ENCODE results near the gene SLC7A7. TPM values are rescaled to one million over a fixed set of nuclear protein-coding genes. Genes with fewer than 3 reads are reported as not detected.

The SLC7A7 gene
- total and polyA plus RNA-seq, 10 of the 15 experiments (the other 5 are each of a cell fraction or from before 2014, with no cell fraction given) = 27.8 to 79.2 (median 50.8) TPM

- BruUV-seq (replicated peaks) = TSS peak; percentile 75
- peak overlapping the region; percentile 74; the same call in 1 of the 2 replicates for H3K4me3 ChIP-seq
These were observed 6.9 kb upstream of the SLC7A7 start for GRCh38 chr14:22822016-22822570.

GRCh38 chr14:22821193-22822015, 6.2 kb upstream of the SLC7A7 start:
- ChIA-PET POLR2A (interaction anchor here (0.5 to 1.3 kb wide), 3 partner anchors 9 to 31 kb away, joined by 3 to 5 read pairs (median 3); no protein-coding TSS in a partner anchor), CTCF (interaction anchor here (0.9 to 15.1 kb wide), 11 partner anchors 10 to 251 kb away, joined by 3 to 324 read pairs (median 4); no protein-coding TSS in a partner anchor), RAD21 (ENCODE audit: unreplicated experiment) (interaction anchor here (1.0 to 5.3 kb wide), 6 partner anchors 9 to 42 kb away, joined by 3 to 130 read pairs (median 20); no protein-coding TSS in a partner anchor), SMC1A (ENCODE audit: uncharacterized antibody, unreplicated experiment) (interaction anchor here (0.6 to 7.6 kb wide), 9 partner anchors 13 to 251 kb away, joined by 3 to 104 read pairs (median 4); no protein-coding TSS in a partner anchor)
- WGBS (ENCODE audit: insufficient coverage, insufficient replicate concordance, low lambda C conversion rate, missing lambda C conversion rate) = 94% methylated on average over 23 of the region's 24 CpGs
- Histone ChIP-seq H3K9ac (ENCODE audit: control insufficient read depth, insufficient read depth, low read length) (no peak overlapping the region), H3K4me1 (ENCODE audit: control insufficient read depth, insufficient read depth, low read length) (peaks cover 34% of the 10 kb centered on the region), H3K27ac (ENCODE audit: control insufficient read depth, insufficient read depth) (no peak overlapping the region), H3K4me3 (no peak overlapping the region), H3K36me3 (ENCODE audit: control insufficient read depth in 2 of 2, insufficient read depth in 2 of 2, low read length in 1 of 2) (no peaks in the 10 kb centered on the region), H3K27me3 (replicated peaks in 1 of 2; ENCODE audit: control insufficient read depth in 2 of 2, insufficient read depth in 2 of 2, low read length in 1 of 2) (no peaks in the 10 kb centered on the region), H3K9me3 (replicated peaks; ENCODE audit: control insufficient read depth, insufficient read depth, low read length) (no peaks in the 10 kb centered on the region), H4K20me1 (ENCODE audit: control insufficient read depth, insufficient read depth) (no peaks in the 10 kb centered on the region), H3K79me2 (ENCODE audit: control insufficient read depth, insufficient read depth, low read length) (no peaks in the 10 kb centered on the region), H2AFZ (ENCODE audit: control insufficient read depth, low read depth, low read length) (no peak overlapping the region), H3K4me2 (ENCODE audit: control insufficient read depth, insufficient read depth) (no peak overlapping the region)
- ATAC-seq = no peak
- intact Hi-C loops (cut with micrococcal nuclease; ENCODE audit: unreplicated experiment) (loop anchor here (1.0 kb wide), 1 partner anchor 10 kb away; no protein-coding TSS in a partner anchor), in situ Hi-C loops (cut with MboI) (no loop called here)
- FAIRE-seq = no peak
- TF ChIP-seq ZNF274 (IDR thresholded peaks at IDR 0.05; ENCODE audit: insufficient read depth, insufficient read length) = no peak
- TF ChIP-seq NFXL1 (IDR thresholded peaks at IDR 0.05; ENCODE audit: borderline replicate concordance) = no peak
- TF ChIP-seq NR2C1 (IDR thresholded peaks at IDR 0.05) = no peak
- TF ChIP-seq CREM (IDR thresholded peaks at IDR 0.05; ENCODE audit: low read depth) = no peak
- no peak for TF ChIP-seq RCOR1 (conservative IDR thresholded peaks at IDR 0.05; ENCODE audit: low read depth, low read length)
- TF ChIP-seq SPI1 (IDR thresholded peaks at IDR 0.05; ENCODE audit: borderline replicate concordance, insufficient read depth, low read depth, low read length) = no peak
- DNase-seq (ENCODE audit: low read depth, low spot score) = no peak
- BruUV-seq (replicated peaks) = no TSS peak

More at GRCh38 chr14:22822016-22822570, 6.9 kb upstream of the SLC7A7 start:
- POLR2A ChIA-PET = interaction anchor here (0.5 to 2.0 kb wide), 7 partner anchors 8 to 32 kb away, joined by 3 to 11 read pairs (median 3); no protein-coding TSS in a partner anchor
- intact Hi-C loops (cut with micrococcal nuclease; ENCODE audit: unreplicated experiment) = loop anchor here (1.0 kb wide), 1 partner anchor 11 kb away; no protein-coding TSS in a partner anchor
- no peaks in the 10 kb centered on the region for H3K9me3 ChIP-seq (replicated peaks; ENCODE audit: control insufficient read depth, insufficient read depth, low read length)
- WGBS (ENCODE audit: insufficient coverage, insufficient replicate concordance, low lambda C conversion rate, missing lambda C conversion rate) = 45% methylated on average over 19 of the region's 32 CpGs
- TF ChIP-seq SIN3A (IDR thresholded peaks at IDR 0.05; ENCODE audit: low read depth, low read length) (no peak), SMARCA5 (IDR thresholded peaks at IDR 0.05) (0 out of 2 replicates have a peak, but pooled peaks have one; percentile 7)
- no peaks in the 10 kb centered on the region for H3K27me3 ChIP-seq (replicated peaks in 1 of 2; ENCODE audit: control insufficient read depth in 2 of 2, insufficient read depth in 2 of 2, low read length in 1 of 2)
- H3K36me3 ChIP-seq (ENCODE audit: control insufficient read depth in 2 of 2, insufficient read depth in 2 of 2, low read length in 1 of 2) = no peaks in the 10 kb centered on the region
- SMC1A ChIA-PET (ENCODE audit: uncharacterized antibody, unreplicated experiment) = interaction anchor here (1.1 to 7.6 kb wide), 21 partner anchors 9 to 251 kb away, joined by 3 to 104 read pairs (median 5); partner anchors contain the start of gene OXA1L
- H3K27ac ChIP-seq (ENCODE audit: control insufficient read depth, insufficient read depth) = 0 out of 2 replicates have a peak overlapping the region, but pooled peaks have one; percentile 9
- H3K9ac ChIP-seq (ENCODE audit: control insufficient read depth, insufficient read depth, low read length) = peak overlapping the region; percentile 64
- FAIRE-seq (no peak), ATAC-seq (no peak), DNase-seq (ENCODE audit: low read depth, low spot score) (no peak)
- H3K4me2 ChIP-seq (ENCODE audit: control insufficient read depth, insufficient read depth) = peak overlapping the region; percentile 65; the same call in 1 of the 2 replicates
- H2AFZ ChIP-seq (ENCODE audit: control insufficient read depth, low read depth, low read length) = peak overlapping the region; percentile 41
- in situ Hi-C loops (cut with MboI) = no loop called here
- CTCF ChIA-PET = interaction anchor here (0.6 to 15.1 kb wide), 30 partner anchors 8 to 351 kb away, joined by 3 to 324 read pairs (median 7); partner anchors contain the start of genes DAD1, OXA1L and SLC7A7
- H3K4me1 ChIP-seq (ENCODE audit: control insufficient read depth, insufficient read depth, low read length) = peaks cover 34% of the 10 kb centered on the region
- no peaks in the 10 kb centered on the region for H4K20me1 ChIP-seq (ENCODE audit: control insufficient read depth, insufficient read depth)
- H3K79me2 ChIP-seq (ENCODE audit: control insufficient read depth, insufficient read depth, low read length) = no peaks in the 10 kb centered on the region
- RAD21 ChIA-PET (ENCODE audit: unreplicated experiment) = interaction anchor here (0.7 to 5.3 kb wide), 20 partner anchors 10 to 252 kb away, joined by 3 to 130 read pairs (median 6); partner anchors contain the start of gene OXA1L

Data from GM12878 (cell line).